NCI-H2107 (cell line): Measurements from ENCODE around the gene MAST3.

Experiments used
- DNase-seq: peaks from one replicate; lab custom pipeline; 2025; lab: John Stamatoyannopoulos, UW

MAST3 gene

DNA sequence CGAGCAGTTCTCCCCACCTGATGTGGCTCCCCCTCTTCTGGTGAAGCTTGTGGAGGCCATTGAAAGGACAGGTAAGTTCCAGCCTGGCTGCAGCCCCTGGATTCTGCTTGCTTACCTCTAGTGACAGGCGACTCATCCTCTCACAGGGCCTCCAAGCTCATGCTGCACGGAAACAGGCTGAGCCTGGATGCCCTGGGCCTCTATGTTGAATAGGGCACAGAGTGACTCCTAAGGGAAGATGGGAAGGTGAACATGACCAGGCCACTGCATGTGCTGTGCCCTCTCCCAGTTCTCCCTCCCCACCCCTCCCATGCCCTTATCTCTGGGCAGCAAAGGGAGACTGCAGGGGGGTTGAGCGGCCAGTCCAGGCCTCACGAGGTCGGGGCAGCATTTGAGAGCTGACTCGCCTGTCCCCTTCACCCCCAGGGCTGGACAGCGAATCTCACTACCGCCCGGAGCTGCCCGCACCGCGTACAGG is 63.0 kb downstream of the MAST3 start:
- DNase-seq = no peak

DNA sequence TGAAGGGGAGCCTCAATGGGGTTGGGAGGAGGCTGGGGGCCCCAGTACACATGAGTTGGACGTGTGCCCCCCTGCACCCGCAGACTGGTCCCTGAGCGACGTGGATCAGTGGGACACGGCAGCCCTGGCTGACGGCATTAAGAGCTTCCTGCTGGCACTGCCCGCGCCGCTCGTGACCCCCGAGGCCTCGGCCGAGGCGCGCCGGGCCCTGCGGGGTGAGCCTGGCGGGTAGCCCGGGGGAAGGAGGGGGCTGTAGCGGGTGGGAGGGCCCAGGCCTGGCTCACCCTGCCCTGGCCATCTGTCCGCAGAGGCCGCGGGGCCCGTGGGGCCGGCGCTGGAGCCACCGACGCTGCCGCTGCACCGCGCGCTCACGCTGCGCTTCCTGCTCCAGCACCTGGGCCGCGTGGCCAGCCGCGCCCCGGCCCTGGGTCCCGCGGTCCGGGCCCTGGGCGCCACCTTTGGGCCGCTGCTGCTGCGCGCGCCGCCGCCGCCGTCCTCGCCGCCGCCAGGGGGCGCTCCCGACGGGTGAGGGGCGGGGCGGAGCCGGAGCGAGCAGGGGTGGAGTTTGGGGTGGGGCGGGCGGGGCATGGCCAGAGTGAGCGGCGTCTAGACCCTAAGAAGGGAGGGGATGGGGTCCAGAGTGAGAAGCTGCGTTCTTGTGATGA is 63.5 kb downstream of the MAST3 start:
- DNase-seq = no peak

DNA sequence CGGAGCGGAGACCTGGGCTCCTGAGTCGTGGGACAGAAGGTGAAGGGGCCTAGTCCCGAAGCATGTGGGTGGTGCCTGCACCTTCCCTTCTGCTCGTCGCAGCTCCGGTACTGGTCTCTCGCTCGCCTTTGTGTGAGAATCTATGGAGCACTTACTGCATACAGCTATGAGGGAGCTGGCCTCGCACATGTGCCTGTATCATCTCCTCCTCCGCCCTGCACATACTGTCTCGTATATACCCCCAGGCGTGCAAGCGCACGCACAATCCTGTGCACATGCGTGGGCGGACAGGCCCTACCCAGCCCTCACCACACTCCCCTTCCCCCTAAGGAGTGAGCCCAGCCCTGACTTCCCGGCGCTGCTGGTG is 64.0 kb downstream of the MAST3 start:
- DNase-seq = no peak

DNA sequence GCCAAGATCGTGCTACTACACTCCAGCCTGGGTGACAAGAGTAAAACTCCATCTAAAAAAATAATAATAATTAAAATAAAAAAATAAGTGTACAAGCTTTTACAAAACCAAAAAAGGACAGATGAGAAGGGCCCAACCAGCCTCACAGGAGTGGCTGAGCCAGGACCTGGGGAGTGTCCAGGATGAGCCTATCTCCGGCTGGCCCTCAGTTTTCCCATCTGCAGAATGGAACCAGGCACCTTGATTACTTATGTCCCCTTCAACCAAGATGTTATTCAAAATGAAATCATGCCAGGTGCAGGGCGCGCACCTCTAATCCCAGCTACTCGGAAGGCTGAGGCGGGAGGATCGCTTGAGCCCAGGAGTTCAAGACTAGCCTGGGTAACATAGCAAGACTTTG is 66.5 kb downstream of the MAST3 start:
- no peak for DNase-seq

DNA sequence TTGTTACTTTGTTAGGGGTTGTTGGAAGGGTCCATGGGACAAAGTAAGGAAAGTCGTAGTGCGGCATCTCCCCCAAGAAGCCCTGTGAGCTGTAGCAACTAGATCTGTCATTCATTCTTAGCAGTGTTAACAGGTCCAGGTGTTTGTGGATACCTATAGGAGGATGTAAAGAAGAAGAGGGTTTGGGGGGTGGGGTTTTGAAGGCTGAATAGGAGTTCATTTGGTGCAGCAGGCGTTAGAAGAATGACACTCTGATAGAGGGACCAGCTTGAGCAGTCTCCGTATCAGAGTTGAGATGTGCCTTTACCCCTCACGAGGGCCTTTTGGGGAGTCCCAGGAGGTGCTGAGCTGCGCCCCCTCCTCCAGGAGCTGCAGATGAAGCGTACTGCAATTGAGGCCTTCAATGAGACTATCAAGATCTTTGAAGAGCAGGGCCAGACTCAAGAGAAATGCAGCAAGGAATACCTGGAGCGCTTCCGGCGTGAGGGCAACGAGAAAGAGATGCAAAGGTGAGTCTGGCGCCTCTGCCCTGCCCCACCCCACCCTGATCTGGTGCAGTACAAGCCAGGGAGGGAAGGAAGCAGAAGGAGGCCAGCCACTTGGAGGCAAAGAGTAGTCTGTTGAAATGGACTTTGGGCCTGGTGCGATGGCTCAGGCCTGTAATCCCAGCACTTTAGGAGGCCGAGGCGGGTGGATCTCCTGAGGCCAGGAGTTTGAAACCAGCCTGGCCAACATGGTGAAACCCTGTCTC is 68.4 kb downstream of the MAST3 start:
- DNase-seq = no peak

DNA sequence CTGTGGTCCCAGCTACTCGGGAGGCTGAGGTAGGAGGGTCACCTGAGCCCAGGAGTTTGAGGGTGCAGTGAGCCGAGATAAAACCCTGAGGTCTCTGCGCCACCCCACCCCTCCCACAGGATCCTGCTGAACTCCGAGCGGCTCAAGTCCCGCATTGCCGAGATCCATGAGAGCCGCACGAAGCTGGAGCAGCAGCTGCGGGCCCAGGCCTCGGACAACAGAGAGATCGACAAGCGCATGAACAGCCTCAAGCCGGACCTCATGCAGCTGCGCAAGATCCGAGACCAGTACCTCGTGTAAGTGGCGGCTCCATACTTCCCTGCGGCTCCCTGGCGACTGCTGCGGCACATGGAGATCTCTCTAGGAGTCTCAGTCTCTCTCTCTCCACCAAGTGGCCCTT is 69.4 kb downstream of the MAST3 start:
- DNase-seq = no peak

DNA sequence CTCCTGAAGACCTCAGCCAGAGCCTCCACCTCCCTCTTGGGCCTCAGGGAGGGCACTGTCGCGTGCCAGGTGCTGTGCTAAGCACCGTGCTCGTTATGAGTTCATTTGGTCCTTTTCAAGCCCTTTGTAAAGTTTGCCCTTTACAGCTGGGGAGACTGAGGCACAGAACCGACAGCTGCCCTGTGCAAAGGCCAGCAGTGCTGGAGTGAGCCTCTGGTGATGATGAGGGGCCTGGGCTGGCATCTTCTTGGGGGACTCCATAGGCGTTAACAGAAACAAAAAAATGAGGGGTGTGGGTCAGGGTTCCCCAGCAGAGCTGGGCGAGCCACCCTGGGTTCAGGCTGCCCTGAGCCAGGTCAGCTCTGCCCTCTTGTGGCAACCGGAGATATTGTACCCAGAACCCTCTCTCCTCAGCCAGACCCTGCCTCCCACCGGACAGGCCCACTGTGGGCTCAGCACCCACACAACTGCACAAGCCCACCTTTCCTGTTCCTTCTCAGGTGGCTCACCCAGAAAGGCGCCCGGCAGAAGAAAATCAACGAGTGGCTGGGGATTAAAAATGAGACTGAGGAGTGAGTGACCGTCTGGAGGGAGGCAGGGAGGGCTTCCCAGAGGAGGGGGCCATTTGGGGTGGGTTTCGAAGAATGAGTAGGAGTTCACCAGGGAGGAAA is 70.5 kb downstream of the MAST3 start:
- DNase-seq = no peak

DNA sequence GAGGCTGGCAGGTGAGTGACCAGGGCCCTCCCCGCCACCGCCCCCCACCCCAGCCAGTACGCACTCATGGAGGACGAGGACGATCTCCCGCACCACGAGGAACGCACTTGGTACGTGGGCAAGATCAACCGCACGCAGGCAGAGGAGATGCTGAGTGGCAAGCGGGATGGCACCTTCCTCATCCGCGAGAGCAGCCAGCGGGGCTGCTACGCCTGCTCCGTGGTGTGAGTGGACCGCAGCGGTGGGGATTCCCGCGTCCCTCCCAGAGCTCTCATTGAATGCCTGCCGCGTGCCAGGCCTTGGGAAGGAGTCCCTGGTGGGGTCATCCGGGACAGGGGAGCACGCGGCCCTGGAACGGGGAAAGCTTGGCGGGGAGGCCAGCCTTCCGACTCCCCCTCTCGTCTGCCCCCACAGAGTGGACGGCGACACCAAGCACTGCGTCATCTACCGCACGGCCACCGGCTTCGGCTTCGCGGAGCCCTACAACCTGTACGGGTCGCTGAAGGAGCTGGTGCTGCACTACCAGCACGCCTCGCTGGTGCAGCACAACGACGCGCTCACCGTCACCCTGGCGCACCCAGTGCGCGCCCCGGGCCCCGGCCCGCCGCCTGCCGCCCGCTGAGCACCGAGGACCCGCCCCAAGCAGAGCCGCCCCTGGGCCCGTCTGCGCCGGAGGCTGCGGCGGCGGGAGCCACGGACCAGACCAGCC is 71.2 kb downstream of the MAST3 start:
- no peak for DNase-seq

DNA sequence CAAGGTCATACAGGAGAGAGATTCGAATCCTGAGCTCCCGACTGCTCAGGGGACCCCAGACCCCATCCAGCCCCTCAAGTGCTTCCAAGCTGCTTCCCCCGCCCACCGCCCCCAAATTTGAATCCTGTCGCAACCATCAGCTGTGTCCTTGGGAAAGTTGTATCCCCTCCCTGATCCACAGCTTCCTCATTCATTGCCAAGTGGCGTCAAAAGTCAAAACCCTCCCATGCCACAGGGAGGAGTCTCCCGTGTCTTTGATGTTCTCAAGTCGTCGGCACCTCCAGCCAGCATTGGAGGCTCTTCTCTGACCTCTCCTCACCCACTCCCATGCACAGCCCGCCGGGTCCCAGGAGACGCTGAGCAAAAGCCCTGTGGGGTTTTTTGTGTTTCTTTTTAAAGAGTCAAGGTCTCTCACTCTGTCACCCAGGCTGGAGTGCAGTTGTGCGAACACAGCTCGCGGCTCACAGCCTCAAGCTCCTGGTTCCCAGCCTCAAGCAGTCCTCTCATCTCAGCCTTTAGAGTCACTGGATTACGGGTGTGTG is 73.2 kb downstream of the MAST3 start:
- DNase-seq = no peak

DNA sequence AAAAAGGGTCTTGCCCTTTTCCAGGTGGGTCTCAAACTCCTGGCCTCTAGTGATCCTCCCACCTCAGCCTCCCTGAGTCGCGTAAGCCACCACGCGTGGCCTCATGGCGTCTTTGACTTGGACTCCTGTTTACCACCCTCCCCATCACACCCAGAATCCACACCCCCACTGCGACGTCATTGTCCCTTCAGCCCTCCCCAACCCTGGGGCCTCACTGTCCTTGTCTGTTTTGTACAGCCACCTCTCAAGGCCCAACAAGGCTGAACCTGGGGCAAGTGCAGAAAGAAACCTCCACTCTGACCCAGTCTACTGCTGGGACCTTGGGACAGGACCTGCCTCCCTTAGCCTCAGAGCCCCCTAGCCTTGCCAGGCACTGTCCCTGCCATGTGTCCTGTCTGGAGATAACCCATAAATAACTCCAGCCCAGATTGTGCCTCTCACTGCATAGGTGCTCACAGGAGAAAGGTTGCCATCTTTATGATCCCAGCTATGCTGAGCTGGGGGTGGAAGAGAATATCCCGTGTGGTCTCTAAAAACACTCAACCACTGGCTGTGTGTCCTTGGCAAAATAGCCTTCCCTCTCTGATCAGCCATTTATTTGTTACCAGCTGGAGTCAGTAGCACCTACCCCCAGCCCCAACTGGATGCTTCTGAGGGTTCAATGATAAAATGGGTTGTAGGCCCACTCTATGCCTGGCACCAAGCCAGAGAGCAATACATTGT is 74.2 kb downstream of the MAST3 start:
- DNase-seq = no peak

DNA sequence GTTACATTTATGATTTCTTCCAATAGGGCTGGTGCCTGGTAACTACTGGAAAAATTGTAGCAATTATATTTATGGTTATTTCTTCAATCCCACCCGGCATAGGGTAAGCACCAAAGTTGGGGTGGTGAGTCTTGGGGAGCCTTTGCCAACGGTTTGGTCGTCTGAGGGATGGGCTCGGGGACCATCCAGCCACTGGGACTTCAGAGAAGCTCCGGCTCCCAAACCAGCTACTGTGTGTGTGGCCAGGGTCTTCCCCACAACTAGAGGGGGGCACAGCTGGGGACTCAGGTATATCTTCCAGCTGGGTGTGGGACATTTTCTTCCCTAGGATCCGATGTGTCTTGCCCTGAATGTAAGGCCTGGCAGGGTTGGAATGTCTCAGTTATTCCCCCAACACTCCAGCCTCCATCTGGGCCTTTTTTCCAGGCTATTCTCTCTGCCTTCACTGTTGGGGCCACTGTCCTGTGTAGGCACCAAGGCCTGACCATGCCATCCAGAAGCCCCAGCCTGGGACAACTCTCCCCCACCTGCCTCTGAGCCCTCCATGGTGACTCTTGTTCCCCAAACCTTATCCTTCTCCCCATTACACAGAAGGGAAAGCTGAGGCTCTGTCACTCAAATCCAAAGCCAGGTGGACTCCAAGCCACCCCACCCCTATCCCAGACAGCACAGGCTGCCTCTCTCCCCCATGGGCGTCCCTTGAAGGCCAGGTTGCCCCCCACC is 74.9 kb downstream of the MAST3 start:
- DNase-seq = no peak

DNA sequence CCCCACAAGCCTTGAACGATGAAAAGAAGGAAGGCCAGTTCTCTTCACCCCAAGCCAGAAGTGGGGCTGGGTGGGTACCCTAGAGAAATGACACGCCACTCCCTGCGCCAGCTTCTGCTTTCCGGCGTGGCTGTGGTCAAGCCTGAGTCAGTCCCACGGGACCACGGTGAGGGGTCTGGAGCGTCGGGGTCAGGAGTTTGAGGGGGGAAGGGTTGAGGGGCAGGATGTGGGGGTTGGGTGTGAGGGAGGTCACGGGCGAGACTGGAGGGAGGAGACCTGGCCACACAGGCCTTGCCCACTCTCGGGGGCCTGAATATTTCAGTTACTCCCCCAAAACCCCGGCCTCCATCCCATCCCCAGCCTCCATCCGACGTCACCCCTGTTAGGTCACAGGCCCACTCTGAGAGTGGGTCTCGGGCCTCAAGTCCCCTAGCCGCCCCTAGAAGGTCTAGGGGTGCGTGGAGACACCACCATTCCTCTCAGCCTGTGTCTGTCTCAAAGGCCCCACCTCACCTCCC is 75.5 kb downstream of the MAST3 start:
- DNase-seq = no peak

DNA sequence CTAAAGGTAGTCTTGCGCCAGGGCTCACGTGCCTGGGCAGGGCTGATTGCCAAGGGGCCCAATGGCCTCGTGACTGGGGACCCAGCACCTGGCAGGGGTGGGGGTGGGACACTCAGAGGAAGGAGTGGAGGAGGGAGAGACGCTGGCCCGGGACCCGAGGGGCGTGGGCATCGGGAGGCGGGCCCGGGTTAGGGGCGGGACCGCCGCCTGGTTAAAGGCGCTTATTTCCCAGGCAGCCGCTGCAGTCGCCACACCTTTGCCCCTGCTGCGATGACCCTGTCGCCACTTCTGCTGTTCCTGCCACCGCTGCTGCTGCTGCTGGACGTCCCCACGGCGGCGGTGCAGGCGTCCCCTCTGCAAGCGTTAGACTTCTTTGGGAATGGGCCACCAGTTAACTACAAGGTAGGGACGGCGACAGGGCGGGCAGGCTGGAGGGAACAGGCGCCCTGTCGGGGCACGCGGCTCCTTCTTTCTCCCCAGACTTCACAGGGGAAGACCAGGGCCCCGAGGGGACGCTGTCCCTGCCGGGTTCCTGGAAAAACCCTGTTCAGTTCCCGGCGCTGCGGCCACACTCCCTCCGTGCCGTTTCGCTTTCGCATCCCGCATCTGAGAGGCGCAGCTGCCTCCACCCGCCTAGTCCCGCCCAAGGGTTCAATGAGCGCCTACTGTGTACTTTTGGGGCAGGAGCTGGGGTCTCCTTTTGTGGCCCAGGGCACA is 76.2 kb downstream of the MAST3 start, which contains the start of gene IFI30:
IFI30 (plus strand) TSS at position 242 of the 717 bp plus-strand sequence; CDS start at position 271, 29 bp downstream.
- peak; percentile 47 for DNase-seq

DNA sequence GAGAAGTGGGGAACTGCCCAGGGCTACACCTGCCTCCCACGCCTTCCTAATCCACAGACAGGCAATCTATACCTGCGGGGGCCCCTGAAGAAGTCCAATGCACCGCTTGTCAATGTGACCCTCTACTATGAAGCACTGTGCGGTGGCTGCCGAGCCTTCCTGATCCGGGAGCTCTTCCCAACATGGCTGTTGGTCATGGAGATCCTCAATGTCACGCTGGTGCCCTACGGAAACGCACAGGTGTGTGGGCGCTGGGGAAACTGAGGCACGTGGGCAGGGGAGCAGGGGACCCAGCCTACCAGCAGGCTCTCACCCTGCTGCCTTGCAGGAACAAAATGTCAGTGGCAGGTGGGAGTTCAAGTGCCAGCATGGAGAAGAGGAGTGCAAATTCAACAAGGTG is 77.4 kb downstream of the MAST3 start:
- DNase-seq = no peak

DNA sequence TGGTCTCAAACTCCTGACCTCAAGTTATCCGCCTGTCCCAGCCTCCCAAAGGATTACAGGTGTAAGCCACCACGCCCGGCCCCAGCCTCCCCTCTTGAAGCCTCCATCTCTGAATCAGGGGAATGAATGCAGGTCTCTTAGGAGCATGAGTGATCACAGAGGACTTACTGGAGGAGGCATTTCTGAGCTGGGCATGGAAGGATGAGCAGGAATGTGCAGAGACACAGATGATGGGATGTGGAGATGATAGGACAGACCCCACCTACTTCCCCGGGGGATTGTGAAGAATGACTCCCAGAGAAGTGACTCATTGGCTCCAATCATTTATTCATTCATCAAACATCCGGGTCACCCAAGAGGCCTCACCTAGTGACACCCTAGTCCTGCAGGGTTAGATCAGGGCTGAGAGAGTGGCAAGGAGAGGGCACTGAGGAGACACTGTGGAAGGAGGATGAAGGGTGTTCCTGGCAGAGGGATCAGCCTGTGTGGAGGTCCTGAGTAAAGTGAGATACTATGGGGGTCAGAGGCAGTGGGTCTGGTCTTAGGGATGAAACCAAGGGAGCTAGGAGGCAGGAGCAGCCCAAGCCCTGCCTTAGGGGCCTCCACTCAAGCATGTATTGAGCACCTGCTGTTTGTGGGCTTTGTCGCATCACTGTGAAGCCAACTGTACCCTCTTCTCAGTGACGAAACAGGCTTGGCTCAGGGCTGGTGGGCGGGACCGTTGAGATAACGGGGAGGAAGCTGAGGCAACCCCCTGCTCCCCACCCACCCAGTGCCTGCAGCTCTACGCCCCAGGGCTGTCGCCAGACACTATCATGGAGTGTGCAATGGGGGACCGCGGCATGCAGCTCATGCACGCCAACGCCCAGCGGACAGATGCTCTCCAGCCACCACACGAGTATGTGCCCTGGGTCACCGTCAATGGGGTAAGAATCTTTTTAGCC is 79.1 kb downstream of the MAST3 start:
- DNase-seq = no peak

DNA sequence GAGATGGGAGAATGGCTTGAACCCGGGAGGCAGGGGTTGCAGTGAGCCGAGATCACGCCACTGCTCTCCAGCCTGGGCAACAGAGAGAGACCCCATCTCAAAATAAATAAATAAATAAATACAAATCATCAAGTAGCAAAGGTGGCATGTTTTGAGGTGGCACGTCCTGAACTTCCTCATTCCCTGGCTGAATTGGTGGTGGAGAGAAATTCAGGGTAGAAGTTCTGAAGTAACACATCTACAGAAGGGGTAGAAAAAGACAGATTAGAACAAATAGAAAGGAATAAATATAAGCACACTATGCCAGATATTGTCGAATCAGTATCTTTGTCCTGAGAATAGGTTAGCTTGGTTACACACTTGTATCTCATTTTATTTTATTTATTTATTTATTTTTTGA is 82.4 kb downstream of the MAST3 start:
- DNase-seq = no peak

DNA sequence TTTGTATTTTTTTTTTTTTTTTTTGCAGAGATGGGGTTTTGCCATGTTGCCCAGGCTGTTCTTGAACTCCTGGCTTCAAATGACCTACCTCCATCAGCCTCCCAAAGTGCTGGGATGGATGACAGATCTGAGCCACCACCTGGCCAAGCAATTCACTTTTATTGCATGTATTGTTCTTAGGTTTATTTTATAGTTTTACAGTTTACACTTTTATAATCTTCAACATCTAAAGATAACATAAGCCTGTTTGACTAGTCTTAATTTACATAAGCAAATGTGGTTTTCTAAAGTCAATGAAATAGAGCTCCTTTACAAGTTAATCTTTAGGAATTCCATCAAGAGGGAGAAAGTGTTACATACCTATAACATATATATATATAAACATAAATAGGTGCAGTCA is 86.0 kb downstream of the MAST3 start:
- DNase-seq = no peak

DNA sequence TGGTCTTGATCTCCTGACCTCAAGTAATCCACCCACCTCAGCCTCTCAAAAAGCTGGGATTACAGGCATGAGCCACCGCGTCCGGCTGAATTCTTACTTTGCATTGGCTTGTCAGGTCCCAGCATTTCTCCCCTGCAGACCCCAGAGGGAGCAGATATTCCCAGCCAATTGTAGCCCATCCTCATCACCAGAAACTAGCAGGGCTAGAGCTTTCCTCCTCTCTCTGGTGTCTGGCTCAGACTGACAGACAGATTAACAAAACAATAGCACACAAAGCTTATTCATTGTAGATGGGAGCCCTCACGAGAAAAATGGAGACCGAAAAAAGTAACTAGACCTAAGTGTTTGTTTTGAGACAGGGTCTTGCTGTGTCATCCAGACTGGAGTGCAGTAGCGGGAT is 88.0 kb downstream of the MAST3 start:
- no peak for DNase-seq

DNA sequence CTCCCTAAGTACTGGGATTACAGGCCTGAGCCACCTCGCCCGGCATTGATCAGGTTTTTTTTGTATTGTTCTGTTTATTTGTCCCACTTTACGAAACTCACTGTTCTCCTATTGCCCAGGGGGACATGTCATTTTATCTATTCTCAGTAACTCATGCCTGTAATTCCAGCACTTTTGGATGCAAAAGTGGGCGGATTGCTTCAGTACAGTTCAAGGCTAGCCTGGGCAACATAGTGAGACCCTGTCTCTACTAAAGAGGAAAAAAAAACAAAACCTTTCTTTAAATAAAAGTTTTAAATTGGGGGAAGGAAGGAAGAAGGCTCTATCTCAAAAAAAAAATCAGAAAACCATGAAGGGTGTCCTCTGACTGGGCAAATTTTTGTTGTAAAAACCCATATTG is 92.7 kb downstream of the MAST3 start:
- no peak for DNase-seq
